HCT116 (cell line): ENCODE data around the gene POSTN. TPM values are rescaled to one million over a fixed set of nuclear protein-coding genes. Genes with fewer than 3 reads are reported as not detected.

ENCODE experiments used
- ATAC-seq: fragments of 200-7000 bp; cut with Tn5 transposase; 2 replicates; pipeline ENCODE4 v1.9.1; 2020; ENCODE audit warnings: mild to moderate bottlenecking, moderate library complexity
- BruUV-seq: library from RNA; stranded (reverse); fragments of 400-500 nt; replicated peaks from 2 replicates; lab custom pipeline; 2021; lab: Mats Ljungman, UMichigan
- CTCF ChIA-PET: fragments of 300-600 bp; sonication (Branson Sonifier 250); formaldehyde crosslinking; loops from one replicate; lab custom pipeline; 2021; ENCODE audit warnings: antibody characterized with exemption; lab: Charles Lee
- POLR2A ChIA-PET: fragments of 300-600, 350-600 bp; sonication (Branson Sonifier 250); formaldehyde crosslinking; loops from one replicate; lab custom pipeline; 2021; ENCODE audit warnings: antibody characterized with exemption; lab: Charles Lee
- RAD21 ChIA-PET, 2 experiments: fragments of 300-600 bp; sonication (Branson Sonifier 250); formaldehyde crosslinking; loops; one replicate each; lab custom pipeline; 2023; ENCODE audit warnings: low total read pairs in 2 of 2; ENCODE audit not compliant: uncharacterized antibody in 2 of 2, unreplicated experiment in 2 of 2, low non-redundant PET in 1 of 2; lab: Charles Lee
- DNase-seq: peaks from one replicate; pipeline ENCODE4 v3.0.0-alpha.2; 2010; ENCODE audit warnings: low read depth, low spot score
- H2AFZ ChIP-seq: fragments of 200-600 bp; shearing (Covaris generic), sonication (generic); 2 replicates; pipeline ENCODE4 v1.6.1; 2017; ENCODE audit warnings: low read depth, mixed run types, mixed read lengths, antibody characterized with exemption, low read length; ENCODE audit not compliant: poor library complexity, severe bottlenecking
- H3K27ac ChIP-seq: 2 replicates; pipeline ENCODE4 v1.5.1; 2012; ENCODE audit warnings: low read depth, low read length
- H3K27me3 ChIP-seq: fragments of 200-600 bp; sonication (generic); 2 replicates; pipeline ENCODE4 v1.6.1; 2016; ENCODE audit warnings: mixed run types, low read length, mixed read lengths; ENCODE audit not compliant: insufficient read depth
- H3K36me3 ChIP-seq, 2 experiments: fragments of 200-500 bp in 1 of 2; fragments of 200-600 bp in 1 of 2; sonication (Bioruptor generic) in 1 of 2; sonication (generic) in 1 of 2; 2 replicates each; pipeline versions ENCODE4 v1.5.1 to v1.6.1; 2014 to 2016; ENCODE audit warnings: low read length in 2 of 2, inconsistent platforms in 1 of 2, mixed read lengths in 1 of 2, mixed run types in 1 of 2; ENCODE audit not compliant: insufficient read depth in 2 of 2, control insufficient read depth in 1 of 2
- H3K4me1 ChIP-seq, 2 experiments: fragments of 200-600 bp in 1 of 2; sonication (generic) in 1 of 2; 2 replicates each; pipeline versions ENCODE4 v1.5.1 to v1.6.1; 2012 to 2017; ENCODE audit warnings: low read length in 2 of 2, inconsistent platforms in 1 of 2, mild to moderate bottlenecking in 1 of 2, mixed read lengths in 1 of 2, mixed run types in 1 of 2, moderate library complexity in 1 of 2; ENCODE audit not compliant: insufficient read depth in 2 of 2, control insufficient read depth in 1 of 2
- H3K4me2 ChIP-seq: fragments of 200-600 bp; sonication (generic); 2 replicates; pipeline ENCODE4 v1.6.1; 2017; ENCODE audit warnings: mixed run types, low read length, mixed read lengths
- H3K4me3 ChIP-seq, 2 experiments: fragments of 200-600 bp in 1 of 2; sonication (generic) in 1 of 2; replicated peaks in 1 of 2; 2 replicates each; pipeline ENCODE4 v1.5.1; 2011 to 2016; ENCODE audit warnings: low read length in 2 of 2, control low read depth in 1 of 2, low read depth in 1 of 2, mild to moderate bottlenecking in 1 of 2, mixed read lengths in 1 of 2, mixed run types in 1 of 2
- H3K79me2 ChIP-seq: fragments of 200-600 bp; sonication (generic); 2 replicates; pipeline ENCODE4 v1.6.1; 2017; ENCODE audit warnings: mild to moderate bottlenecking, mixed run types, low read length, moderate library complexity, mixed read lengths; ENCODE audit not compliant: insufficient read depth
- H3K9ac ChIP-seq: fragments of 200-600 bp; sonication (generic); 2 replicates; pipeline ENCODE4 v1.6.1; 2016; ENCODE audit warnings: low read length, mixed read lengths
- H3K9me2 ChIP-seq: fragments of 200-600 bp; sonication (generic), shearing (Covaris generic); 2 replicates; pipeline ENCODE4 v1.6.1; 2017; ENCODE audit warnings: mixed run types, mild to moderate bottlenecking, moderate library complexity; ENCODE audit not compliant: insufficient read depth
- H3K9me3 ChIP-seq, 2 experiments: fragments of 200-500 bp in 1 of 2; fragments of 200-600 bp in 1 of 2; sonication (Bioruptor generic) in 1 of 2; sonication (generic) in 1 of 2; 2 replicates each; pipeline ENCODE4 v1.6.1; 2014 to 2017; ENCODE audit warnings: low read length in 2 of 2, mixed read lengths in 2 of 2, inconsistent platforms in 1 of 2, low read depth in 1 of 2, mild to moderate bottlenecking in 1 of 2, mixed run types in 1 of 2, moderate library complexity in 1 of 2; ENCODE audit not compliant: control insufficient read depth in 1 of 2, insufficient read depth in 1 of 2
- H4K20me1 ChIP-seq: fragments of 200-600 bp; sonication (generic), shearing (Covaris generic); 2 replicates; pipeline ENCODE4 v1.6.1; 2017; ENCODE audit warnings: mixed run types, mild to moderate bottlenecking, moderate library complexity; ENCODE audit not compliant: insufficient read depth
- ATF3 ChIP-seq: IDR thresholded peaks from 2 replicates; pipeline ENCODE4 v1.6.1; 2012
- CEBPB ChIP-seq: IDR thresholded peaks from 2 replicates; pipeline ENCODE4 v1.6.1; 2012; ENCODE audit warnings: low read depth
- ELF1 ChIP-seq: IDR thresholded peaks from 2 replicates; pipeline ENCODE4 v1.6.1; 2012; ENCODE audit warnings: low read depth, borderline replicate concordance
- EZH2 ChIP-seq: fragments of 200-600 bp; sonication (generic); IDR thresholded peaks from 2 replicates; pipeline ENCODE4 v1.6.1; 2017; ENCODE audit warnings: antibody characterized with exemption, mixed run types
- POLR2AphosphoS5 ChIP-seq: IDR thresholded peaks from 2 replicates; pipeline ENCODE4 v1.6.1; 2011; ENCODE audit warnings: mild to moderate bottlenecking, low read depth, low read length, moderate library complexity
- RAD21 ChIP-seq: IDR thresholded peaks from 2 replicates; pipeline ENCODE4 v1.6.1; 2012; ENCODE audit warnings: low read depth, mild to moderate bottlenecking
- REST ChIP-seq: IDR thresholded peaks from 2 replicates; pipeline ENCODE4 v1.6.1; 2012; ENCODE audit warnings: low read depth
- SIN3A ChIP-seq: IDR thresholded peaks from 2 replicates; pipeline ENCODE4 v1.6.1; 2012; ENCODE audit warnings: low read depth
- SP1 ChIP-seq: IDR thresholded peaks from 2 replicates; pipeline ENCODE4 v1.6.1; 2012; ENCODE audit warnings: low read depth
- TCF7L2 ChIP-seq: IDR thresholded peaks from 2 replicates; pipeline ENCODE4 v1.7.0; 2011; ENCODE audit warnings: borderline replicate concordance, inconsistent platforms; ENCODE audit not compliant: insufficient read depth, insufficient read length; ENCODE audit errors: extremely low read depth
- ZFX ChIP-seq: fragments of 450-650 bp; IDR thresholded peaks from 2 replicates; pipeline ENCODE4 v1.6.1; 2017
- ZNF274 ChIP-seq: fragments of 200-500 bp; sonication (Bioruptor generic); IDR thresholded peaks from 2 replicates; pipeline ENCODE4 v1.6.1; 2014; ENCODE audit warnings: mild to moderate bottlenecking, low read depth, low read length, inconsistent platforms
- intact Hi-C: fragments of 100-400 bp; cut with micrococcal nuclease; formaldehyde crosslinking; loops from 2 replicates; pipeline ENCODE4 v1.10.0; 2022
- total RNA-seq: library from RNA; stranded (reverse); gene quantifications from one replicate; pipeline ENCODE4 v1.2.1, GENCODE V29; 2021; ENCODE audit not compliant: unreplicated experiment

The POSTN gene
- total RNA-seq, 1 experiment from 2014 or later = not detected

- TF ChIP-seq REST (no peak), ATF3 (no peak), SP1 (no peak), SIN3A (no peak), ZNF274 (no peak), EZH2 (no peak)
Measured at GRCh38 chr13:37565425-37565824, 33.1 kb downstream of the POSTN start (continued).

- no peaks in the 10 kb centered on the region for H3K36me3 ChIP-seq
- H3K4me2 ChIP-seq = no peak overlapping the region
- no TSS peak for BruUV-seq
- H2AFZ ChIP-seq = no peak overlapping the region
- TF ChIP-seq ZNF274 (no peak), ZFX (no peak), TCF7L2 (no peak), POLR2AphosphoS5 (no peak), ATF3 (no peak), SP1 (no peak), ELF1 (no peak), RAD21 (no peak), CEBPB (no peak)
- TF ChIP-seq, all 23 proteins: peak for 0
- no peak for DNase-seq
- no peaks in the 10 kb centered on the region for H3K79me2 ChIP-seq
- ATAC-seq = no peak
- H4K20me1 ChIP-seq = no peaks in the 10 kb centered on the region
- RAD21 ChIA-PET = no interaction called here
- no peaks in the 10 kb centered on the region for H3K27me3 ChIP-seq
- CTCF ChIA-PET = no interaction called here
- H3K9ac ChIP-seq = no peak overlapping the region
- peaks cover 6 to 9% of the 10 kb centered on the region in 2 experiments; a peak in 2 of 4 replicates for H3K9me3 ChIP-seq
- no peak overlapping the region for H3K4me3 ChIP-seq
- H3K9me2 ChIP-seq = no peaks in the 10 kb centered on the region
- POLR2A ChIA-PET = no interaction called here
- H3K4me1 ChIP-seq = no peaks in the 10 kb centered on the region
- H3K27ac ChIP-seq = no peak overlapping the region
- intact Hi-C loops = no loop called here
Measured at GRCh38 chr13:37561031-37561430, 37.5 kb downstream of the POSTN start.
